B cell (primary cell): ENCODE results near the gene SEM1. TPM values are rescaled to one million over a fixed set of nuclear protein-coding genes. Genes with fewer than 3 reads are reported as not detected.

ENCODE experiments used
- ATAC-seq: fragments of 200-7000 bp; cut with Tn5 transposase; one replicate; pipeline ENCODE4 v1.10.0; 2021; ENCODE audit warnings: low read depth, mild to moderate bottlenecking, moderate number of reproducible peaks, moderate library complexity
- CTCF ChIA-PET: fragments of 350-600 bp; sonication (Branson Sonifier 250); formaldehyde crosslinking; loops from one replicate; lab custom pipeline; 2021; ENCODE audit warnings: antibody characterized with exemption, inconsistent platforms; lab: Charles Lee
- POLR2A ChIA-PET: fragments of 350-600 bp; sonication (Branson Sonifier 250); formaldehyde crosslinking; loops from one replicate; lab custom pipeline; 2021; ENCODE audit warnings: antibody characterized with exemption; lab: Charles Lee
- DNase-seq: peaks from one replicate; pipeline ENCODE4 v3.0.0; 2013
- H2AFZ ChIP-seq: 2 replicates; pipeline ENCODE4 v1.6.1; 2012; ENCODE audit warnings: mild to moderate bottlenecking, low read depth, low read length; ENCODE audit not compliant: insufficient read depth, poor library complexity, severe bottlenecking
- H3K27ac ChIP-seq, 2 donors: 1 replicate in 1 of 2; 2 replicates in 1 of 2; pipeline ENCODE4 v1.5.1; 2012 to 2013; ENCODE audit warnings: low read length in 2 of 2, mild to moderate bottlenecking in 2 of 2, moderate library complexity in 1 of 2
- H3K27me3 ChIP-seq, 4 experiments: fragments of 200-600 bp in 1 of 4; sonication (generic) in 1 of 4; replicated peaks in 1 of 4; 1 replicate in 2 of 4; 2 replicates in 2 of 4; pipeline versions ENCODE4 v1.6.1 to v1.7.0; 2013 to 2016; ENCODE audit warnings: low read length in 3 of 4, mild to moderate bottlenecking in 2 of 4, mixed read lengths in 1 of 4, moderate library complexity in 1 of 4; ENCODE audit not compliant: insufficient read depth in 4 of 4, control insufficient read depth in 3 of 4; ENCODE audit errors: control extremely low read depth in 1 of 4
- H3K36me3 ChIP-seq, 2 experiments: replicated peaks in 1 of 2; 1 replicate in 1 of 2; 2 replicates in 1 of 2; pipeline versions ENCODE4 v1.6.1 to v1.7.1; 2013; ENCODE audit warnings: low read length in 1 of 2; ENCODE audit not compliant: insufficient read depth in 2 of 2, control insufficient read depth in 1 of 2; ENCODE audit errors: control extremely low read depth in 1 of 2, extremely low read depth in 1 of 2
- H3K4me1 ChIP-seq, 2 donors: fragments of 200-600 bp in 1 of 2; sonication (generic) in 1 of 2; 1 replicate in 1 of 2; 2 replicates in 1 of 2; pipeline versions ENCODE4 v1.5.1 to v1.6.1; 2013 to 2017; ENCODE audit warnings: low read length in 2 of 2; ENCODE audit not compliant: control insufficient read depth in 2 of 2, insufficient read depth in 2 of 2
- H3K4me2 ChIP-seq: replicated peaks from 2 replicates; pipeline ENCODE3; 2012; ENCODE audit warnings: mild to moderate bottlenecking, low read depth, low read length; ENCODE audit not compliant: poor library complexity, severe bottlenecking
- H3K4me3 ChIP-seq, 5 experiments: fragments of 200-600 bp in 1 of 5; sonication (generic) in 1 of 5; 1 replicate in 3 of 5; 2 replicates in 2 of 5; pipeline versions ENCODE4 v1.5.1 to v1.7.0; 2011 to 2016; ENCODE audit warnings: low read length in 4 of 5, mild to moderate bottlenecking in 4 of 5, low read depth in 2 of 5, control low read depth in 1 of 5, moderate library complexity in 1 of 5; ENCODE audit not compliant: insufficient read depth in 1 of 5; ENCODE audit errors: control extremely low read depth in 1 of 5, extremely low read depth in 1 of 5
- H3K79me2 ChIP-seq: fragments of 200-600 bp; sonication (generic); one replicate; pipeline ENCODE4 v1.6.0; 2016; ENCODE audit warnings: low read length; ENCODE audit not compliant: control insufficient read depth, insufficient read depth
- H3K9ac ChIP-seq: fragments of 200-600 bp; sonication (generic); 2 replicates; pipeline ENCODE4 v1.6.1; 2017; ENCODE audit warnings: mild to moderate bottlenecking, low read length, moderate library complexity
- H3K9me3 ChIP-seq, 3 donors: one replicate each; pipeline versions ENCODE4 v1.6.1 to v1.7.1; 2013; ENCODE audit warnings: low read length in 2 of 3; ENCODE audit not compliant: control insufficient read depth in 2 of 3, insufficient read depth in 1 of 3; ENCODE audit errors: control extremely low read depth in 1 of 3
- H4K20me1 ChIP-seq: 2 replicates; pipeline ENCODE4 v1.6.0; 2012; ENCODE audit warnings: mild to moderate bottlenecking, low read length; ENCODE audit not compliant: insufficient read depth, control insufficient read depth, poor library complexity, severe bottlenecking
- H3K27ac Mint-ChIP-seq: one replicate; pipeline ENCODE4 v1.8.0; 2021; ENCODE audit warnings: mixed read lengths
- H3K27me3 Mint-ChIP-seq: one replicate; pipeline ENCODE4 v1.8.0; 2021; ENCODE audit warnings: mixed read lengths
- H3K4me1 Mint-ChIP-seq: one replicate; pipeline ENCODE4 v1.8.0; 2021; ENCODE audit warnings: mixed read lengths
- H3K4me3 Mint-ChIP-seq: one replicate; pipeline ENCODE4 v1.8.0; 2021; ENCODE audit warnings: mixed read lengths
- H3K9me3 Mint-ChIP-seq: one replicate; pipeline ENCODE4 v1.8.0; 2022; ENCODE audit warnings: mixed read lengths; ENCODE audit not compliant: insufficient read depth
- EZH2 ChIP-seq: IDR thresholded peaks from 2 replicates; pipeline ENCODE4 v1.6.1; 2012; ENCODE audit warnings: borderline replicate concordance, low read depth, mild to moderate bottlenecking, moderate library complexity, low read length; ENCODE audit not compliant: insufficient read depth, poor library complexity, severe bottlenecking
- WGBS: methylation state at CpG from one replicate; pipeline ENCODE4 v1.1.5; 2013; ENCODE audit warnings: missing lambda C conversion rate; ENCODE audit not compliant: insufficient coverage; 5-methylcytosine and 5-hydroxymethylcytosine counted together
- intact Hi-C: fragments of 100-400 bp; cut with micrococcal nuclease; formaldehyde crosslinking; loops from one replicate; pipeline ENCODE4 v1.10.0; 2022
- polyA plus RNA-seq: library from polyadenylated mRNA; depleted of rRNA; stranded (reverse); fragments of >200 nt; gene quantifications from 2 replicates; pipeline ENCODE4 v1.2.3, GENCODE V29; 2012
- total RNA-seq, 2 donors: library from RNA; stranded (reverse); fragments of 120-200 nt in 1 of 2; gene quantifications; 1 replicate in 1 of 2; 2 replicates in 1 of 2; pipeline versions ENCODE4 v1.2.3 to v1.2.4, GENCODE V29; 2013 to 2022
- TF ChIP-seq, protein P1 (sequence below): fragments of 200-600 bp; IDR thresholded peaks from one replicate; pipeline ENCODE4 v1.8.0; 2022; ENCODE audit warnings: antibody characterized with exemption, mild to moderate bottlenecking

SEM1 gene
- total and polyA plus RNA-seq, 2 donors (not counting 1 experiment from before 2014, with no cell fraction given) = 6.0 to 30.3 TPM

- ATAC-seq (no peak), DNase-seq (no peak)
- Histone ChIP-seq H4K20me1 (peaks cover 73% of the 10 kb centered on the region), H2AFZ (no peak overlapping the region), H3K9me3 (no peaks in the 10 kb centered on the region), H3K4me1 (peaks cover 0 to 3% of the 10 kb centered on the region in 2 donors), H3K27ac (no peak overlapping the region), H3K9ac (no peak overlapping the region), H3K36me3 (peaks cover 0 to 6% of the 10 kb centered on the region in 2 experiments), H3K27me3 (no peaks in the 10 kb centered on the region), H3K4me2 (no peak overlapping the region), H3K79me2 (peaks cover 78% of the 10 kb centered on the region), H3K4me3 (no peak overlapping the region)
- H3K4me3 Mint-ChIP-seq = no peak overlapping the region
- 88% methylated on average over 1 of the region's 3 CpGs for WGBS
- peaks cover 51% of the 10 kb centered on the region for H3K4me1 Mint-ChIP-seq
- no peaks in the 10 kb centered on the region for H3K27me3 Mint-ChIP-seq
- no peak overlapping the region for H3K27ac Mint-ChIP-seq
- intact Hi-C loops = no loop called here
- ChIA-PET CTCF (no interaction called here), POLR2A (no interaction called here)
- no peaks in the 10 kb centered on the region for H3K9me3 Mint-ChIP-seq
- no peak for TF ChIP-seq EZH2
- TF ChIP-seq, protein P1, sequence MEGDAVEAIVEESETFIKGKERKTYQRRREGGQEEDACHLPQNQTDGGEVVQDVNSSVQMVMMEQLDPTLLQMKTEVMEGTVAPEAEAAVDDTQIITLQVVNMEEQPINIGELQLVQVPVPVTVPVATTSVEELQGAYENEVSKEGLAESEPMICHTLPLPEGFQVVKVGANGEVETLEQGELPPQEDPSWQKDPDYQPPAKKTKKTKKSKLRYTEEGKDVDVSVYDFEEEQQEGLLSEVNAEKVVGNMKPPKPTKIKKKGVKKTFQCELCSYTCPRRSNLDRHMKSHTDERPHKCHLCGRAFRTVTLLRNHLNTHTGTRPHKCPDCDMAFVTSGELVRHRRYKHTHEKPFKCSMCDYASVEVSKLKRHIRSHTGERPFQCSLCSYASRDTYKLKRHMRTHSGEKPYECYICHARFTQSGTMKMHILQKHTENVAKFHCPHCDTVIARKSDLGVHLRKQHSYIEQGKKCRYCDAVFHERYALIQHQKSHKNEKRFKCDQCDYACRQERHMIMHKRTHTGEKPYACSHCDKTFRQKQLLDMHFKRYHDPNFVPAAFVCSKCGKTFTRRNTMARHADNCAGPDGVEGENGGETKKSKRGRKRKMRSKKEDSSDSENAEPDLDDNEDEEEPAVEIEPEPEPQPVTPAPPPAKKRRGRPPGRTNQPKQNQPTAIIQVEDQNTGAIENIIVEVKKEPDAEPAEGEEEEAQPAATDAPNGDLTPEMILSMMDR = no peak
These were observed 8.4 kb downstream of the SEM1 start for GRCh38 chr7:96701258-96701657.

DNA sequence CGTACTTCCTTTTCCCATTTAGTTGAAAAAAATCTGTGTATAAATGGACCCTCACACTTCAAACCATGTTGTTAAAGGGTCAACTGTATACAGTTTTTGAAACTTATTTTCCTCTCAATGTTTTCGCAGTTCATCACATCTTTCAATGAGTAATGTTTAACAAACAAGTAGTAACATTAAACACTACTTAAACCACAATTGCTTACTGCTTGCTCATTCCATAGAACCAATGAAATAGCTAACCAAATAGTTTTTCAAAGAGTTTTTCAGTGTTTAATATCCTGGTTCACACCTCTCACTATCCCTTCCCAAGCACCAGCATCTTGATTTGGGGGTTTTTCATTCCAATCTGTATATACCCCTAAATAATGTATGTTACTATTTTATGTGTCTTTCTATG is 9.1 kb downstream of the SEM1 start:
- CTCF ChIA-PET = no interaction called here
- no peak overlapping the region for H3K9ac ChIP-seq
- no peak overlapping the region for H2AFZ ChIP-seq
- peaks cover 72% of the 10 kb centered on the region for H3K79me2 ChIP-seq
- no peaks in the 10 kb centered on the region for H3K27me3 ChIP-seq
- H3K4me1 Mint-ChIP-seq = peaks cover 48% of the 10 kb centered on the region
- H3K27ac ChIP-seq = no peak overlapping the region
- peaks cover 65% of the 10 kb centered on the region for H4K20me1 ChIP-seq
- peaks cover 0 to 6% of the 10 kb centered on the region in 2 experiments for H3K36me3 ChIP-seq
- no peak overlapping the region for H3K4me2 ChIP-seq
- no peak overlapping the region for H3K4me3 ChIP-seq
- POLR2A ChIA-PET = no interaction called here
- DNase-seq = no peak
- no peaks in the 10 kb centered on the region for H3K9me3 ChIP-seq
- no peaks in the 10 kb centered on the region for H3K9me3 Mint-ChIP-seq
- H3K4me3 Mint-ChIP-seq = no peak overlapping the region
- no peaks in the 10 kb centered on the region for H3K27me3 Mint-ChIP-seq
- peaks cover 0 to 3% of the 10 kb centered on the region in 2 donors for H3K4me1 ChIP-seq
- no CpG with 5 or more reads among the region's 2 CpGs for WGBS
- ATAC-seq = no peak
- H3K27ac Mint-ChIP-seq = no peak overlapping the region
- TF ChIP-seq, protein P1 = no peak
- TF ChIP-seq EZH2 = no peak
- intact Hi-C loops = no loop called here
